Measurements from ENCODE around the gene ROR2.

The ROR2 gene

DNA sequence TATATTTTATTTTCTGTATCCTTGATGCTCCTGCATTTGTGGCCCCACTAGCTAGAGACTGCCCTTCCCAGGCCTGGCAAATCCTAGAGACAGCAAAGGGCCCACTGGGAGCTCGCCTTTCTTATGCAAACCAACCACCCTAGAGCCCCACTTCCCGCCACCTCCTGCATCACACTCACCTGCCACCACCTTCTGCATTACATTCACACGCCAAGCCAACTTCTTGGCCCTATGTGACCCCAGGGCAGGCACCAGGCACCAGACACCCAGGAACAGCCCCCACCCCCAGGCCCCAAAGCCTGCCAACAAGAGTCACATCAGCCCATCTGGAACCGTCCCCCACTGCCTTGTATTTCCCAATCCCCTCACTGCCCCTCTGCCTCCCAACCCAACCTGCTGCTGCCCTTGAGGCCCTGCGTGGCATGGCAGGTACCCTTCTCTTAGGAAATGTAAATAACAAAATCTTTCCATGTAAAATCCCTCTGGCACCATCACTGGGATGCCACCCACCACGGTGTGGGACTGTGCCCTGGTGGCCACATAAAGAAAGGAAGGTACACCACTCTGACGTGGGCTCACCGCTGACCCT is 22.0 kb downstream of the ROR2 start:
- no peak overlapping the region for H3K18ac ChIP-seq (ENCODE audit: low read length)
- H3K56ac ChIP-seq (ENCODE audit: low read length): no peak overlapping the region
- H3K4me2 ChIP-seq (ENCODE audit: low read length): no peak overlapping the region
- H2AK5ac ChIP-seq (ENCODE audit: low read length): no peak overlapping the region
- WGBS (ENCODE audit: extremely low coverage, insufficient coverage, low lambda C conversion rate): no CpG with 5 or more reads among the region's 8 CpGs
- no peak overlapping the region for H3K23ac ChIP-seq (ENCODE audit: low read length)
- H3K4me3 ChIP-seq (ENCODE audit: low read length): no peak overlapping the region
- no peaks in the 10 kb centered on the region for H3K4me1 ChIP-seq (ENCODE audit: control insufficient read depth, low read depth, low read length)
- DNase-seq: no peak
- H3K27ac ChIP-seq (ENCODE audit: low read depth, low read length): no peak overlapping the region
- no peaks in the 10 kb centered on the region for H3K36me3 ChIP-seq (ENCODE audit: control insufficient read depth, insufficient read depth, low read length)
- no peaks in the 10 kb centered on the region for H3K27me3 ChIP-seq (ENCODE audit: insufficient read depth, low read length, poor library complexity)
- H3K79me1 ChIP-seq (ENCODE audit: low read length): peaks cover 46% of the 10 kb centered on the region
- H2BK5ac ChIP-seq (ENCODE audit: low read length): no peak overlapping the region
- H4K8ac ChIP-seq (ENCODE audit: low read depth, low read length): no peak overlapping the region
- H3K9ac ChIP-seq (ENCODE audit: low read length): no peak overlapping the region
- no peak overlapping the region for H3K4ac ChIP-seq (ENCODE audit: low read depth, low read length)
- no peak overlapping the region for H2BK120ac ChIP-seq (ENCODE audit: low read depth, low read length)
- H2BK15ac ChIP-seq (replicated peaks; ENCODE audit: low read depth): no peak overlapping the region
- H4K5ac ChIP-seq (ENCODE audit: low read length): no peak overlapping the region
- peaks cover 72% of the 10 kb centered on the region for H3K79me2 ChIP-seq (ENCODE audit: control insufficient read depth, insufficient read depth, low read length)

DNA sequence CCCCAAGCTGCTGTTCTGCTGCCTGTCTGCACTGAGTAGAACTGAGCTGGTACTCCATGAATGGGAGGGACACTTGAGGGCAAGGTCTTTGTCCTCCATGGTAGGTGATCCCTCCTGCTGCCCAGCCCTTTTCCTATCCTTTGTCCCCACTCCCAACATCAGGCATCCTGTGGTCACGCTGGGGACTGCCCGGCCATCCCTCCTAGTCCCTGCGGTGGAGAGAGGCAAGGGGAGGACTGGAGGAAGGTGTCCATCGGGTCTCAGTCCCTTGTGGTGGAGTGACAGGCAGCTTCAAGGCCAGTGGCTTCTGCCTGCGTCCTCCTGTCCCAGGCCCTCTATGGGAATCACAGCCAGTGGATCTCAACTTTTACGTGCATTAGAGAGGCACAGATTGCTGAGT is 25.9 kb downstream of the ROR2 start:
- Histone ChIP-seq H3K4me2 (ENCODE audit: low read length) (no peak overlapping the region), H3K4me1 (ENCODE audit: control insufficient read depth, low read depth, low read length) (peaks cover 11% of the 10 kb centered on the region), H3K4me3 (ENCODE audit: low read length) (no peak overlapping the region), H4K8ac (ENCODE audit: low read depth, low read length) (no peak overlapping the region), H4K5ac (ENCODE audit: low read length) (no peak overlapping the region), H3K9ac (ENCODE audit: low read length) (no peak overlapping the region), H3K27me3 (ENCODE audit: insufficient read depth, low read length, poor library complexity) (no peaks in the 10 kb centered on the region), H2BK5ac (ENCODE audit: low read length) (no peak overlapping the region), H3K79me2 (ENCODE audit: control insufficient read depth, insufficient read depth, low read length) (peaks cover 80% of the 10 kb centered on the region), H2BK120ac (ENCODE audit: low read depth, low read length) (no peak overlapping the region), H2BK15ac (replicated peaks; ENCODE audit: low read depth) (no peak overlapping the region), H3K79me1 (ENCODE audit: low read length) (peaks cover 43% of the 10 kb centered on the region), H3K23ac (ENCODE audit: low read length) (no peak overlapping the region), H2AK5ac (ENCODE audit: low read length) (no peak overlapping the region), H3K27ac (ENCODE audit: low read depth, low read length) (no peak overlapping the region), H3K18ac (ENCODE audit: low read length) (no peak overlapping the region), H3K36me3 (ENCODE audit: control insufficient read depth, insufficient read depth, low read length) (no peaks in the 10 kb centered on the region), H3K56ac (ENCODE audit: low read length) (no peak overlapping the region), H3K4ac (ENCODE audit: low read depth, low read length) (no peak overlapping the region)
- no CpG with 5 or more reads among the region's 6 CpGs for WGBS (ENCODE audit: extremely low coverage, insufficient coverage, low lambda C conversion rate)
- DNase-seq: no peak

DNA sequence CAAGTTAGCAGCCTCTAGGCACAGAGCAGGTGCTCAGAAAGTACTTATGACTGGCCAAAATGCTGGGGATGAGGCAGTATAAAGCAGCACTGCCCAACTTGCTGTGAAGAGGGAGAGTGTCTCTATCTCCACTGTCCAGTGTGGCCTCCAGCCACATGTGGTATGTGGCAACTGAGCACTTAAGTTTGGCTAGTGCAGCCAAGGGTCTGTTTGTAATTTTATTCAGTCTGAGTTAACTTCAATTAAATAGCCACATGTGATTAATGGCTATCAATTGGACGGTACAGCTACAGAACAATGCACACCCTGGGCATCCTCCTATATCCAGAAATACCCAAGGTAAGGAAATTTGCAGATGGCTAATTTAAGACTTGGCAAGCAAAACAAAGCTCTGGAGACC is 26.9 kb downstream of the ROR2 start:
- H3K56ac ChIP-seq (ENCODE audit: low read length): no peak overlapping the region
- no peak overlapping the region for H3K4me3 ChIP-seq (ENCODE audit: low read length)
- H4K5ac ChIP-seq (ENCODE audit: low read length): no peak overlapping the region
- H2BK15ac ChIP-seq (replicated peaks; ENCODE audit: low read depth): no peak overlapping the region
- no peak overlapping the region for H3K4ac ChIP-seq (ENCODE audit: low read depth, low read length)
- H3K27me3 ChIP-seq (ENCODE audit: insufficient read depth, low read length, poor library complexity): no peaks in the 10 kb centered on the region
- no peak overlapping the region for H3K27ac ChIP-seq (ENCODE audit: low read depth, low read length)
- no peak overlapping the region for H3K18ac ChIP-seq (ENCODE audit: low read length)
- no CpG with 5 or more reads among the region's 1 CpG for WGBS (ENCODE audit: extremely low coverage, insufficient coverage, low lambda C conversion rate)
- no peak overlapping the region for H3K4me2 ChIP-seq (ENCODE audit: low read length)
- no peak overlapping the region for H2AK5ac ChIP-seq (ENCODE audit: low read length)
- no peak for DNase-seq
- H3K79me2 ChIP-seq (ENCODE audit: control insufficient read depth, insufficient read depth, low read length): peaks cover 80% of the 10 kb centered on the region
- H3K9ac ChIP-seq (ENCODE audit: low read length): no peak overlapping the region
- H2BK120ac ChIP-seq (ENCODE audit: low read depth, low read length): no peak overlapping the region
- no peak overlapping the region for H3K23ac ChIP-seq (ENCODE audit: low read length)
- H4K8ac ChIP-seq (ENCODE audit: low read depth, low read length): no peak overlapping the region
- no peaks in the 10 kb centered on the region for H3K36me3 ChIP-seq (ENCODE audit: control insufficient read depth, insufficient read depth, low read length)
- peaks cover 12% of the 10 kb centered on the region for H3K4me1 ChIP-seq (ENCODE audit: control insufficient read depth, low read depth, low read length)
- H3K79me1 ChIP-seq (ENCODE audit: low read length): peaks cover 38% of the 10 kb centered on the region
- no peak overlapping the region for H2BK5ac ChIP-seq (ENCODE audit: low read length)

DNA sequence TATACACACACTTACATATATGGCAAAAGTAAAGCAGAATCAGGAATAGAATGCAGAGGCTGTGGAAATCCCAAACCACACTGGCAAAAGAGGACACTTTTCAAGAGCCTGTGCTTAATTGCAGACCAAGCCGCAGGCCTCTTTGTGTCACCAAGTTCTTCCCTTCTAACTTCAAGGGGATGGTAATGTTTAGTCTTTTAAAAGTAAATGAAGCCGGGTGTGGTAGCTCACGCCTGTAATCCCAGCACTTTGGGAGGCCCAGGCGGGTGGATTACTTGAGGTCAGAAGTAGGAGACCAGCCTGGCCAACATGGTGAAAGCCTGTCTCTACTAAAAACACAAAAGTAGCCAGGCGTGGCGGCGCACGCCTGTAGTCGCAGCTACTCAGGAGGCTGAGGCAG is 28.7 kb downstream of the ROR2 start:
- no peak overlapping the region for H3K4me3 ChIP-seq (ENCODE audit: low read length)
- H3K56ac ChIP-seq (ENCODE audit: low read length): no peak overlapping the region
- no peaks in the 10 kb centered on the region for H3K27me3 ChIP-seq (ENCODE audit: insufficient read depth, low read length, poor library complexity)
- H2BK15ac ChIP-seq (replicated peaks; ENCODE audit: low read depth): no peak overlapping the region
- no peak for DNase-seq
- peaks cover 22% of the 10 kb centered on the region for H3K4me1 ChIP-seq (ENCODE audit: control insufficient read depth, low read depth, low read length)
- no peak overlapping the region for H4K5ac ChIP-seq (ENCODE audit: low read length)
- H3K9ac ChIP-seq (ENCODE audit: low read length): no peak overlapping the region
- no peak overlapping the region for H2BK5ac ChIP-seq (ENCODE audit: low read length)
- no peak overlapping the region for H3K23ac ChIP-seq (ENCODE audit: low read length)
- peaks cover 75% of the 10 kb centered on the region for H3K79me2 ChIP-seq (ENCODE audit: control insufficient read depth, insufficient read depth, low read length)
- H3K4ac ChIP-seq (ENCODE audit: low read depth, low read length): no peak overlapping the region
- H3K36me3 ChIP-seq (ENCODE audit: control insufficient read depth, insufficient read depth, low read length): no peaks in the 10 kb centered on the region
- H3K79me1 ChIP-seq (ENCODE audit: low read length): peaks cover 35% of the 10 kb centered on the region
- WGBS (ENCODE audit: extremely low coverage, insufficient coverage, low lambda C conversion rate): no CpG with 5 or more reads among the region's 9 CpGs
- H3K27ac ChIP-seq (ENCODE audit: low read depth, low read length): no peak overlapping the region
- no peak overlapping the region for H4K8ac ChIP-seq (ENCODE audit: low read depth, low read length)
- no peak overlapping the region for H3K4me2 ChIP-seq (ENCODE audit: low read length)
- no peak overlapping the region for H3K18ac ChIP-seq (ENCODE audit: low read length)
- H2BK120ac ChIP-seq (ENCODE audit: low read depth, low read length): no peak overlapping the region
- H2AK5ac ChIP-seq (ENCODE audit: low read length): no peak overlapping the region

DNA sequence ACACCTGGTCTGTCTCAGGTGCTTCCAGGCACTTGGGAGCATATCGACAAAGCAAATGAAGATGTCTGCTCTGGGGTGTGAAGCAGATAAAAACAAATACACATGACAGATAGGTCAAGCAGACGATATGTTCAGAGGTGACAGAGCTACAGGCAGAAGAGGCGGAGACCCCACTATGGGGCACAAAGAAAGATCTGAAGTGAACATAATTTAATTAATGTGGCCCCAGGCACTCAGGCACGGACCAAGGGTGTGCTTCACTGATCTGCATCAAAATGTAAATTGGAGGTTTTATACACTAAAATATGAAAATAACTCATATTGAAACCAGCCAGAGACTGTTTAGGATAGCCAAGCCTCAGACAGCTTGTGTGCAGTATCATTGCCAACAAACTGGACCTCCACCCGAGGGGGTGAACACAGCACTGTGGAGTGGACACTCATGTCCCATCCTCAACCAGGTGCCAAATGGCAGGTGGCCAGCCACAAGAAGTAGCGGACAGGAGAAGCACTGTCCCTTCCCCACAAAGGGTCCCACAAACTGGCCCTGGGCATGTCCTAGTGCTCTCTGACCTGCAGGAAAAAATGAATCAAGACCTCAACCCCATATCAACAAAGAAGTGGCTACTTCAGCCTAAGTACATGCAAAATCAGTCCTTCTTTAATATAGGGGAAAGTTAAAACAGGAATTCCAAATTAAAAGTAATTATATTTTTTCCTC is 29.2 kb downstream of the ROR2 start:
- H3K27ac ChIP-seq (ENCODE audit: low read depth, low read length): no peak overlapping the region

More for the DNA sequence above, 29.2 kb downstream of the ROR2 start:
- WGBS (ENCODE audit: extremely low coverage, insufficient coverage, low lambda C conversion rate): no CpG with 5 or more reads among the region's 6 CpGs
- Histone ChIP-seq H3K9ac (ENCODE audit: low read length) (no peak overlapping the region), H2BK120ac (ENCODE audit: low read depth, low read length) (no peak overlapping the region), H3K56ac (ENCODE audit: low read length) (peak overlapping the region; percentile 8), H2AK5ac (ENCODE audit: low read length) (no peak overlapping the region), H3K4ac (ENCODE audit: low read depth, low read length) (no peak overlapping the region), H3K27me3 (ENCODE audit: insufficient read depth, low read length, poor library complexity) (no peaks in the 10 kb centered on the region), H3K4me2 (ENCODE audit: low read length) (no peak overlapping the region), H3K79me1 (ENCODE audit: low read length) (peaks cover 35% of the 10 kb centered on the region), H3K79me2 (ENCODE audit: control insufficient read depth, insufficient read depth, low read length) (peaks cover 74% of the 10 kb centered on the region), H2BK5ac (ENCODE audit: low read length) (no peak overlapping the region), H4K8ac (ENCODE audit: low read depth, low read length) (no peak overlapping the region), H3K4me3 (ENCODE audit: low read length) (no peak overlapping the region), H3K4me1 (ENCODE audit: control insufficient read depth, low read depth, low read length) (peaks cover 22% of the 10 kb centered on the region), H3K36me3 (ENCODE audit: control insufficient read depth, insufficient read depth, low read length) (no peaks in the 10 kb centered on the region), H4K5ac (ENCODE audit: low read length) (no peak overlapping the region), H3K23ac (ENCODE audit: low read length) (peak overlapping the region; percentile 24), H2BK15ac (replicated peaks; ENCODE audit: low read depth) (no peak overlapping the region), H3K18ac (ENCODE audit: low read length) (peak overlapping the region; percentile 51)
- no peak for DNase-seq

All from mesendoderm (in vitro differentiated cells).